ENCODE data around the gene FZR1. TPM values are rescaled to one million over a fixed set of nuclear protein-coding genes. Genes with fewer than 3 reads are reported as not detected.
A peak's percentile ranks its signal among the peaks of the same experiment; 100 is the strongest.

The FZR1 gene
- total and polyA plus RNA-seq, 9 of the 15 experiments (the other 6 are each of a cell fraction or from before 2014, with no cell fraction given) = 0.18 to 48.0 (median 22.2) TPM

- peaks cover 7% of the 10 kb centered on the region for H3K9me3 ChIP-seq (replicated peaks; ENCODE audit: control insufficient read depth, insufficient read depth, low read depth, low read length)
- no peaks in the 10 kb centered on the region for H3K27me3 ChIP-seq (ENCODE audit: control insufficient read depth in 2 of 2, insufficient read depth in 2 of 2, low read length in 2 of 2)
- peak; percentile 84 for ATAC-seq
- CTCF ChIA-PET (ENCODE audit: low intra/inter-chr PET ratio) = interaction anchor here (0.6 to 2.6 kb wide), 4 partner anchors 145 to 497 kb away, joined by 3 to 37 read pairs (median 10); no protein-coding TSS in a partner anchor
- no peak overlapping the region for H3K4me2 ChIP-seq (ENCODE audit: insufficient read depth, low read length)
- no peak overlapping the region for H3K9ac ChIP-seq (ENCODE audit: insufficient read depth in 1 of 2, low read depth in 2 of 2, low read length in 2 of 2)
- peaks cover 0 to 10% of the 10 kb centered on the region in 2 experiments; a peak in 2 of 5 replicates for H3K4me1 ChIP-seq (replicated peaks in 1 of 2; ENCODE audit: control insufficient read depth in 2 of 2, insufficient read depth in 2 of 2, low read length in 2 of 2)
- no TSS peak for BruUV-seq (replicated peaks)
- no peaks in the 10 kb centered on the region for H3K9me1 ChIP-seq (ENCODE audit: control insufficient read depth, insufficient read depth, low read length)
- H3K4me3 ChIP-seq = no peak overlapping the region
- 10% methylated on average over 20 of the region's 24 CpGs for WGBS (ENCODE audit: insufficient coverage, low coverage, missing lambda C conversion rate)
- no peaks in the 10 kb centered on the region for H4K20me1 ChIP-seq (replicated peaks; ENCODE audit: control insufficient read depth, insufficient read depth, low read length)
- POLR2A ChIA-PET = no interaction called here
- H3K79me2 ChIP-seq (ENCODE audit: control insufficient read depth, insufficient read depth, low read length) = no peaks in the 10 kb centered on the region
- peak; percentile 37 for FAIRE-seq
- intact Hi-C loops (cut with micrococcal nuclease) = no loop called here
- peak; percentile 58 to 81 (median 78) for DNase-seq (ENCODE audit: extremely low read depth in 1 of 4, low spot score in 3 of 4)
- H2AFZ ChIP-seq (ENCODE audit: low read depth, low read length) = no peak overlapping the region
- in situ Hi-C loops (cut with MboI) = loop anchor here (5.0 kb wide), 1 partner anchor 145 kb away; no protein-coding TSS in a partner anchor
- no peak overlapping the region for H3K27ac ChIP-seq (ENCODE audit: extremely low read depth, low read depth, low read length)
- no peaks in the 10 kb centered on the region for H3K36me3 ChIP-seq (ENCODE audit: control insufficient read depth, insufficient read depth, low read length)
- TF ChIP-seq SAFB (IDR thresholded peaks at IDR 0.05; ENCODE audit: borderline replicate concordance, low read depth, low read length) (peak; percentile 45; the same call in 1 of the 2 replicates), RBM22 (IDR thresholded peaks at IDR 0.05; ENCODE audit: low read depth, low read length, poor library complexity, severe bottlenecking) (peak; percentile 50), CTCF (IDR thresholded peaks at IDR 0.05 in 2 of 3, conservative IDR thresholded peaks at IDR 0.05 in 1 of 3; ENCODE audit: insufficient read depth in 2 of 3, low read depth in 1 of 3, low read length in 3 of 3) (peak; percentile 73 to 89 (median 88)), CHD4 (IDR thresholded peaks at IDR 0.05; ENCODE audit: insufficient read depth, insufficient replicate concordance, low read depth, low read length, poor library complexity, severe bottlenecking) (peak; percentile 75), PCBP1 (IDR thresholded peaks at IDR 0.05; ENCODE audit: low read depth, low read length, poor library complexity, severe bottlenecking) (peak; percentile 57), ADNP (tag; IDR thresholded peaks at IDR 0.05) (peak; percentile 55; the same call in 1 of the 2 replicates)
- TF ChIP-seq, protein P1, sequence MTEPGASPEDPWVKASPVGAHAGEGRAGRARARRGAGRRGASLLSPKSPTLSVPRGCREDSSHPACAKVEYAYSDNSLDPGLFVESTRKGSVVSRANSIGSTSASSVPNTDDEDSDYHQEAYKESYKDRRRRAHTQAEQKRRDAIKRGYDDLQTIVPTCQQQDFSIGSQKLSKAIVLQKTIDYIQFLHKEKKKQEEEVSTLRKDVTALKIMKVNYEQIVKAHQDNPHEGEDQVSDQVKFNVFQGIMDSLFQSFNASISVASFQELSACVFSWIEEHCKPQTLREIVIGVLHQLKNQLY (CRISPR knock-in tag; conservative IDR thresholded peaks at IDR 0.05) = no peak
- TF ChIP-seq, protein P2, sequence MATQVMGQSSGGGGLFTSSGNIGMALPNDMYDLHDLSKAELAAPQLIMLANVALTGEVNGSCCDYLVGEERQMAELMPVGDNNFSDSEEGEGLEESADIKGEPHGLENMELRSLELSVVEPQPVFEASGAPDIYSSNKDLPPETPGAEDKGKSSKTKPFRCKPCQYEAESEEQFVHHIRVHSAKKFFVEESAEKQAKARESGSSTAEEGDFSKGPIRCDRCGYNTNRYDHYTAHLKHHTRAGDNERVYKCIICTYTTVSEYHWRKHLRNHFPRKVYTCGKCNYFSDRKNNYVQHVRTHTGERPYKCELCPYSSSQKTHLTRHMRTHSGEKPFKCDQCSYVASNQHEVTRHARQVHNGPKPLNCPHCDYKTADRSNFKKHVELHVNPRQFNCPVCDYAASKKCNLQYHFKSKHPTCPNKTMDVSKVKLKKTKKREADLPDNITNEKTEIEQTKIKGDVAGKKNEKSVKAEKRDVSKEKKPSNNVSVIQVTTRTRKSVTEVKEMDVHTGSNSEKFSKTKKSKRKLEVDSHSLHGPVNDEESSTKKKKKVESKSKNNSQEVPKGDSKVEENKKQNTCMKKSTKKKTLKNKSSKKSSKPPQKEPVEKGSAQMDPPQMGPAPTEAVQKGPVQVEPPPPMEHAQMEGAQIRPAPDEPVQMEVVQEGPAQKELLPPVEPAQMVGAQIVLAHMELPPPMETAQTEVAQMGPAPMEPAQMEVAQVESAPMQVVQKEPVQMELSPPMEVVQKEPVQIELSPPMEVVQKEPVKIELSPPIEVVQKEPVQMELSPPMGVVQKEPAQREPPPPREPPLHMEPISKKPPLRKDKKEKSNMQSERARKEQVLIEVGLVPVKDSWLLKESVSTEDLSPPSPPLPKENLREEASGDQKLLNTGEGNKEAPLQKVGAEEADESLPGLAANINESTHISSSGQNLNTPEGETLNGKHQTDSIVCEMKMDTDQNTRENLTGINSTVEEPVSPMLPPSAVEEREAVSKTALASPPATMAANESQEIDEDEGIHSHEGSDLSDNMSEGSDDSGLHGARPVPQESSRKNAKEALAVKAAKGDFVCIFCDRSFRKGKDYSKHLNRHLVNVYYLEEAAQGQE (IDR thresholded peaks at IDR 0.05; ENCODE audit: borderline replicate concordance) = peak; percentile 74
- TF ChIP-seq, protein P2 (CRISPR knock-in tag; IDR thresholded peaks at IDR 0.05; ENCODE audit: low read depth) = no peak
Observed at GRCh38 chr19:3471954-3472655, 34.0 kb upstream of the FZR1 start.
